ENCODE data around the gene GSC2.

Gene GSC2

GRCh38 chr22:19151329-19152191 is 1.5 kb upstream of the GSC2 start:
- no peak for DNase-seq

DNA sequence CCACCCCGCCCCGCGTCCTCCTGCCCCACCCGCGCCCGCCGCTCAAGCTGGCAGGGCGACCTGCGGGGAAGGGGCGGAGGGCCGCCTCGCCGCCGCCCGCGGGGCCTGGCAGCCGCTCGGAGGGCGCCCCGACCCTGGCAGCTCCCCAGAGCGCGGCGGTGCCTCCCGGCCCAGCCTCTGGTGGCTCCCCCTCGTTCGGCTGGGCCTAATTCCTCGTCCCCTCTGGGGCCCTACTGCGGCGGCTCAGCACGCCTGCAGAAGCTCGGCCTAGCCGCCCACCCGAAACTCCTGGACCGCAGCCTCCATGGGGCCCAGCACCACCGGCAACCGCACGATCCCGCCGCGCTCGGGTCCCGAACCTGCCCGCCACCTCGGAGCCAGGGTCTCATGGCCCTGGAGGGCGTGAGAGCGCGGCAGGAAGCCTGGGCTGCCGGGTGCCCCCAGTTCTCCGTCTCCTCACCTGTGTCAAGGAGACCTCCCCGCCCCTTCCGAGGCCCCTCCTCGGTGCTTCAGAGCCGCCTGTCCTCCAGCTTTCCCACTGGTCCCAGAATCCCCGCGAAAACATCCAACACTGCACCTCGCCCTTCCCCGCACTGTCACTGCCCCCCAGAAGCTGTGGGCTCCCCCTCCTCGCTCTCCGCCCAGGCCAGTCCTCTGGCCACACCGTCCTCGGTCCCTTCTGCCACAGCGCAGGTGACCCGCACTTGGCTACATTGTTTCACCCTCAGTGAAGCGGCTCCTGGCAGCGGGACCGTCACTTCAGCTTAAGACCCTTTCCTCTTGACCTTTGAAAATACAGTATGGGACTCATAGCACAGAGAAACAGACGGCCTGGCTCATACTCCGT is 613 bp upstream of the GSC2 start:
- DNase-seq, result no peak

DNA sequence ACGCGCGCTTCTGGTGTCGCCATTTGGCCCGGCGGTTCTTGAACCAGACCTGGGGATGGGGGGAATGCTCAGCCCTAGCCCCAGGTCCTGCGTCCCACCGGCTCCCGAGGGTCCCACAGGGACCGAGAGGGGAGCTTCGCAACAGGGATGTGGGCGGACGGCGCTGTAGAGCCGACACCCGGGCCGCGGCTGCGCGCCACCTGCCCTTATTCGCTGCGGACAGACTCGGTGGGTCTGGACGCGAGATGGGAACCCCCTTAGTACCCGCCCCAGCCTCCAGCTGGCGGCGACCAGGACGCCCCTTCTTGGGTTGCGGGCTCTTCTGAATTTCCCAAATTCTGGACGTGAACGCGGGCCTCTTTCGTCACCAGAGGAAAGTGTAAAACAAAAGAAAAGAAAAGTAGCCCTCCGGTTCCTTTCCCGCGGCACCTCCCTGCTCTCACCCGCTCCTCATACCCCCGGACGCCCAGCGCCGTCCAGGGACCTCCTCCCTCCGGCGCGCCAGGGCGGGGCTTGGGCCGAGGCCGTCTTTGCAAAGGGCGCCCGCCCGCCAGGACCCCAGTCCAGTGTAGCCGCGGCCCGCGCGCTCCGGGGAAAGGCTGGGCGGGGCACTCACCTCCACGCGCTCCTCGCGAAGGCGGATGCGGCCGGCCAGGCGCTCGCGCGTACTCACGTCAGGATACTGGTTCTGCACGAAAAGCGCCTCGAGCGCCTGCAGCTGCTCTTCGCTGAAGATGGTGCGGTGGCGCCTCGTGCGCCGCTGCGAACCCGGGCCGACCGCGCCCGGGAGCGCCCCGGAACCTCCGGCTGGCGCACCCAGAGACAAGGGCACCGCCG is 827 bp downstream of the GSC2 start:
- DNase-seq, result no peak

GRCh38 chr22:19148417-19149046 is 1.6 kb downstream of the GSC2 start:
- DNase-seq, result no peak

DNA sequence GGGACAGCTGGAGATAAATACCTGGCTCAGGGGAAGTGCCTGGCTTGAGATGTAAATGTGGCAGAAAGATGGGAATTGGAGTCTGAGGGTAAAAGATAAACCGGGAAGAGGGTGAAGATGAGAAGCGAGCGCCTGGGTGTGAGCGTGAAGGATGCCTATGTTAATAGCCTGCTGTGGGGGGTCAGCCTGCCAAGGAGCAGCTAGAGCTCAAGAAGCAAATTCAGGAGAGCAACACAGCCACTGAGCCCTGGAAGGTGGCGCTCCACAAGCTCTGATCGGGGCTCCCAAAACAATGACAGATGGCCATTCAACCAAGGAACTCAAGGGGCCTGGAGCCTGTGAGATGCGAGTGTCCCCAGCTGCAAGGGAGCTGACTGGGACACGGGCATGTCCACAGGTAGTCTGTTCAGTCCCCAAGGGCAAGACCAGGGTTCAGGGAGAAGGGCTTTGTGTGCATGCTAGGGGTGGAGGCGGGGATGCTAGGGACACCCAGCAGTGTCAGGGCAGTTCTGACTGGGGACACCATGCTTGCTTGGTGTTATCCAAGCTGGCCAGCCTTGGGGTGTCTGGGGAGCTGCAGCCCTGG is 2.8 kb downstream of the GSC2 start:
- DNase-seq, result no peak

DNA sequence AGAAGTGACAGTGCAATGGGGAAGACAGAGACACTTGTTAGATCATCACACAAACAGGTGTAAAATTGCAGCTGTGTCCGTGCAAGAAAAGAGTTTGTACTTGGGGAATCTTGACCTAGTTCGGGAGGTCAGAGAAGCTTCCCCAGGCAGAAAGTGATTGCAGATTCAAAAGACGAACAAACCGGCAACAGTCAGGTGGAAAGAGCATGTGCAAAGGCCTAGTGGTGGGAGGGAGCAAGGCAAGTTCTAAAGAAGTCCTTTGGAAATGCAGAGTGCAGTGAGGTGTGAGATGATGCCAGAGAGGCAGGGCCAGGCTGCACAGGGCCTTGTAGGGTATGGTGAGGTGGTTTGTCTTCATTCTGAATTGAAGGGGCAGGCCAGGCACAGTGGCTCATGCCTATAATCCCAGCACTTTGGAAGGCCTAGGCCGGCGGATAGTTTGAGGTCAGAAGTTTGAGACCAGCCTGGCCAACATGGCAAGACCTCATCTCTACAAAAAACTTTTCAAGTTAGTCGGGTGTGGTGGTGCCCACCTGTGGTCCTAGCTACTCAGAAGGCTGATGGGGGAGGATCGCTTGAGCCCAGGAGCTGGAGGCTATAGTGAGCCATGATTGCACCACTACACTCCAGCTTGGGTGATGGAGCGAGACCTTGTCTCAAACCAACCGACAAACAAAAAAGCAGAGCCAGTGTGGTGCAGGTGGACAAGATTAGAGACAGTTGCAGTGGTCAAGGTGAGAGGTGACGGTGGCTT is 3.7 kb downstream of the GSC2 start:
- DNase-seq, result no peak

DNA sequence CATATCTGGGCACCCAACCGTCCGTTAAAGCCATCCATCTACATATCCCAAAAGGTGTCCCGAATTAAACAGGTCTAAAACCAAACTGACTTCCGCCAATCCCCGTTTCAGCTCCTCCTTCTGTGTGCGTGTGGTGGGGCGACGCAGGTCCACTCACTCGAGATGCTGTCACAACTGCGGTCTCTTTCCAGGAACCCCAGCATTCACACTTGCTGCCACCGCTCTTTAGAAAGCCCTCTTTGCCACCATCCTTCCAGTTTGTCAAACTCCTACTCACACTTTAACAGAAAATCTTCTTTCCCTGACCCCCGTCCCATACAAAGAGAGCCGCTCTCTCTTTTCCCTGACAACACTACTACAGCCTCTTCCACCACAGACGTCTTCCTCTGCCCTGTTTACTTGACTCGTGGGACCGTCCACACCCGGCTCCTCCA is 6.1 kb downstream of the GSC2 start:
- DNase-seq, result no peak

GRCh38 chr22:19143212-19143611 is 6.9 kb downstream of the GSC2 start:
- DNase-seq, result no peak

DNA sequence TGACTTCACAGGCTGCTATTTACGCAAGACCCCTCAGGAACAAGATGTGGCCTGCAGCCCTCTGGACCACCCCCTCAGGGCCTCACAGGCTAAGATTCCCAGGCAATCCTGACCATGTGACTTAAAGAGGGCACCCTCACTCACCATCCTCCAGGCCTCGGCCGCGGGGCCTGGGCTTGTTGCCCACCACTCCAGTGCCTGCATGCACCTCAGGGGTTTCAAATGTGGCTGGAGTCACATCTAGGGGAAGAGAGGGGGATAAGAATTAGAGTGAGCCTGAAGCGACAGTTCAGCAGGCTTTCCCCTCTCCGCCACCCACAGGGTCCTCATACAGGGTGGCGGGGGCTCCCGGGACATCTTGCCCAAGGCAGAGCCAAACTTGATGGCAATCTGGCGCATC is 7.7 kb downstream of the GSC2 start:
- no peak for DNase-seq

GRCh38 chr22:19139974-19140373 is 10.1 kb downstream of the GSC2 start:
- DNase-seq, result no peak

DNA sequence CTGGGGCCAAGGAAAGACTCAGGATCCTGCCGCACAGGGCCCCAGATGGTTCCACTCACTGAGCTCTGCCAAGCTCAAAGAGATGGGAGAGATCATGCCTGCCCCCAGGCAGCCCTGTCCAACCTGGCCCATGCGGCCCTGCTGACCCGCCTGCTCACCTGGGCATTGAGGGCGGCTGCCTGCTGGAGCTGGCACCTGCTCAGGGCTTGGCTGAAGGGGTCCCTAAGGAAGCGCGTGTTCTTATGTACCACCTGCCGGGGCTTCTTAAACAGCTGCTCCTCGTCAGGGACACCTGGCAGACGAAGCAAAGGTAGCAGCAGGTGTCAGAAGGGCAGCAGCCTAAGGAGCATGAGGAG is 11.1 kb downstream of the GSC2 start:
- no peak for DNase-seq

- no peak for DNase-seq
Observed at GRCh38 chr22:19138217-19139000, 11.7 kb downstream of the GSC2 start.

GRCh38 chr22:19137384-19138216 is 12.5 kb downstream of the GSC2 start:
- DNase-seq, result no peak

DNA sequence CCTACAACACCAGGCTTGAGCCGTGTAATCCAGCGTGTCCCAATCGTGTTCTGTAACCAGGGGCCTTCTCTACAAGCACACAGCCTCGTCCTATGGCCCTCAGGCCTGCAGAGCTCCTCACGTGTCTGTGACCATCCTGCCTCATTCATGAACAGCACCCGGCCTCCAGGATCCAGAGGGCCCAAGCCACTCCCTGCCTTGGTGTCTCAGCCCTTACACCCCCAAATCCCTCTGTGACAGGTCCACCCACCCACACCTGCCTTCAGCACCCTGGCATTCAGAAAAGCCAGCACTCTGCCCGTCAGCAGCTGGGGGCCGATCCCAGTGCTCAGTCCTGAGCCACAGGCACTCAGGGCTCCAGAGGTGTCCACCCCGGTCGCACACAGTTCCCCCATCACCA is 13.2 kb downstream of the GSC2 start:
- DNase-seq, result no peak

DNA sequence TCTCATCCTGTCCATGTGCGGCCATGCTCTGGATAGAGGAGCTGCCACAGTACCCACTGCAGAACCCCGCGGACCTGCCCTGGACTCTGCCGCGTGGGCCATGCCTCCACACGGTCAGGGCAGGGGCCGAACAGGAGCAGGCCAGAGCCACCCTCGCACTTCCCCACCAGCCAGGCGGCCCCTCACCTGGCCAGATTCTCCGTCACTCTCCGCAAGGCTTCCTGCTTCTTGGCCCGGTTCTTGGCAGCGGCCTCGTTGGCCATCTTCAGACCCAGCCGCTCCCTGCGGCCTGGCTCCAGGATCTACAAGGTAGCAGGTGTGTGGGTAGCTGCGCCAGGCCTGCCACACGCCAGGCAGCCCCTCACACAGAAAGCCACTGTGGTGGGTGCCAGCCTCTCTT is 15.2 kb downstream of the GSC2 start:
- DNase-seq, result no peak

- no peak for DNase-seq
Observed at GRCh38 chr22:19134176-19134831, 15.8 kb downstream of the GSC2 start.

GRCh38 chr22:19133561-19133960 is 16.5 kb downstream of the GSC2 start:
- no peak for DNase-seq

GRCh38 chr22:19132693-19133400 is 17.2 kb downstream of the GSC2 start:
- DNase-seq, result no peak

- DNase-seq, result no peak
Observed at GRCh38 chr22:19132153-19132552, 17.9 kb downstream of the GSC2 start.

Data from amniotic stem cell (primary cell).